Measurements from ENCODE around the gene CRELD2.

- TF ChIP-seq POLR2AphosphoS5 (IDR thresholded peaks at IDR 0.05; ENCODE audit: borderline replicate concordance, low read depth, low read length) (no peak), EZH2 (IDR thresholded peaks at IDR 0.05) (no peak)
Measured at GRCh38 chr22:49958931-49959781, 40.7 kb downstream of the CRELD2 start.

Data from SK-N-MC (cell line).